WTC11 (cell line): ENCODE measurements around the gene LRRN1. TPM values are rescaled to one million over a fixed set of nuclear protein-coding genes. Genes with fewer than 3 reads are reported as not detected.
"Not testable (repeated sequence)": the region's sequence is repeated elsewhere in the genome, so short reads cannot be mapped to it uniquely, and the experiment has no call there.

Experiments used
- ATAC-seq: fragments of 200-7000 bp; cut with Tn5 transposase; 2 replicates; pipeline ENCODE4 v1.10.0; 2021; ENCODE audit warnings: mild to moderate bottlenecking, moderate library complexity
- CTCF ChIA-PET: fragments of 300-600 bp; sonication (Branson Sonifier 250); formaldehyde crosslinking; loops from one replicate; lab custom pipeline; 2021; ENCODE audit warnings: antibody characterized with exemption; lab: Charles Lee
- POLR2A ChIA-PET: fragments of 350-600 bp; sonication (Branson Sonifier 250); formaldehyde crosslinking; loops from one replicate; lab custom pipeline; 2021; ENCODE audit warnings: antibody characterized with exemption; lab: Charles Lee
- DNase-seq: peaks from one replicate; pipeline ENCODE4 v3.0.0; 2021; ENCODE audit warnings: low spot score
- H3K27ac Mint-ChIP-seq: 2 replicates; pipeline ENCODE4 v1.8.0; 2021; ENCODE audit warnings: mixed read lengths
- H3K27me3 Mint-ChIP-seq: 2 replicates; pipeline ENCODE4 v1.8.0; 2021; ENCODE audit warnings: low read depth, mild to moderate bottlenecking, moderate library complexity, mixed read lengths
- H3K36me3 Mint-ChIP-seq: 2 replicates; pipeline ENCODE4 v1.8.0; 2021; ENCODE audit warnings: mixed read lengths
- H3K4me1 Mint-ChIP-seq: 2 replicates; pipeline ENCODE4 v1.8.0; 2022; ENCODE audit warnings: mixed read lengths
- H3K4me3 Mint-ChIP-seq: 2 replicates; pipeline ENCODE4 v1.8.0; 2021; ENCODE audit warnings: mild to moderate bottlenecking, moderate library complexity, mixed read lengths
- H3K9me3 Mint-ChIP-seq: 2 replicates; pipeline ENCODE4 v1.8.0; 2021; ENCODE audit warnings: mixed read lengths
- ATF2 ChIP-seq: sonication (generic); formaldehyde crosslinking; IDR thresholded peaks from 2 replicates; pipeline ENCODE4 v1.8.1; 2022; ENCODE audit warnings: low read depth, missing genetic modification reagents, borderline replicate concordance
- ATF3 ChIP-seq: sonication (generic); formaldehyde crosslinking; conservative IDR thresholded peaks from 2 replicates; pipeline ENCODE4 v1.8.1; 2022; ENCODE audit warnings: mild to moderate bottlenecking, missing genetic modification reagents
- ELF4 ChIP-seq: sonication (generic); formaldehyde crosslinking; IDR thresholded peaks from 2 replicates; pipeline ENCODE4 v1.8.1; 2022; ENCODE audit warnings: low read depth, mild to moderate bottlenecking, moderate library complexity, missing genetic modification reagents
- FOXP1 ChIP-seq: sonication (generic); formaldehyde crosslinking; IDR thresholded peaks from 2 replicates; pipeline ENCODE4 v1.8.0; 2022; ENCODE audit warnings: missing genetic modification reagents, mild to moderate bottlenecking, moderate library complexity, borderline replicate concordance
- IRF2 ChIP-seq: sonication (generic); formaldehyde crosslinking; IDR thresholded peaks from 2 replicates; pipeline ENCODE4 v1.8.0; 2022; ENCODE audit warnings: low read depth, missing genetic modification reagents, borderline replicate concordance
- MYBL2 ChIP-seq: sonication (generic); formaldehyde crosslinking; IDR thresholded peaks from 2 replicates; pipeline ENCODE4 v1.8.1; 2023; ENCODE audit warnings: mild to moderate bottlenecking, moderate library complexity, missing genetic modification reagents
- NR1H2 ChIP-seq: sonication (generic); formaldehyde crosslinking; IDR thresholded peaks from 2 replicates; pipeline ENCODE4 v1.9.0; 2021; ENCODE audit warnings: mild to moderate bottlenecking, moderate library complexity, missing genetic modification reagents
- NR2C2 ChIP-seq: sonication (generic); formaldehyde crosslinking; IDR thresholded peaks from 2 replicates; pipeline ENCODE4 v1.8.0; 2022; ENCODE audit warnings: mild to moderate bottlenecking, missing genetic modification reagents
- PRDM15 ChIP-seq: sonication (generic); formaldehyde crosslinking; IDR thresholded peaks from 2 replicates; pipeline ENCODE4 v1.8.0; 2022; ENCODE audit warnings: missing genetic modification reagents
- SMAD3 ChIP-seq: sonication (generic); formaldehyde crosslinking; IDR thresholded peaks from 2 replicates; pipeline ENCODE4 v1.8.0; 2022; ENCODE audit warnings: missing genetic modification reagents, mild to moderate bottlenecking, borderline replicate concordance
- SMAD4 ChIP-seq: sonication (generic); formaldehyde crosslinking; IDR thresholded peaks from 2 replicates; pipeline ENCODE4 v1.8.0; 2022; ENCODE audit warnings: mild to moderate bottlenecking, missing genetic modification reagents
- TCF7 ChIP-seq: sonication (generic); formaldehyde crosslinking; IDR thresholded peaks from 2 replicates; pipeline ENCODE4 v1.8.0; 2022; ENCODE audit warnings: mild to moderate bottlenecking, low read depth, missing genetic modification reagents, moderate library complexity
- TEAD1 ChIP-seq: sonication (generic); formaldehyde crosslinking; IDR thresholded peaks from 2 replicates; pipeline ENCODE4 v1.8.0; 2022; ENCODE audit warnings: mild to moderate bottlenecking, missing genetic modification reagents
- ZNF121 ChIP-seq: sonication (generic); formaldehyde crosslinking; IDR thresholded peaks from 2 replicates; pipeline ENCODE4 v1.8.0; 2023; ENCODE audit warnings: missing genetic modification reagents
- ZNF263 ChIP-seq: sonication (generic); formaldehyde crosslinking; IDR thresholded peaks from 2 replicates; pipeline ENCODE4 v1.8.1; 2022; ENCODE audit warnings: low read depth, mild to moderate bottlenecking, moderate library complexity, missing genetic modification reagents
- ZNF281 ChIP-seq: sonication (generic); formaldehyde crosslinking; IDR thresholded peaks from 2 replicates; pipeline ENCODE4 v1.8.0; 2023; ENCODE audit warnings: mild to moderate bottlenecking, missing genetic modification reagents
- ZNF423 ChIP-seq: fragments of 250-450 bp; sonication (Bioruptor Pico); IDR thresholded peaks from 2 replicates; pipeline ENCODE4 v2.1.2; 2022; ENCODE audit warnings: mild to moderate bottlenecking, moderate library complexity
- ZNF512 ChIP-seq: sonication (generic); formaldehyde crosslinking; IDR thresholded peaks from 2 replicates; pipeline ENCODE4 v1.8.1; 2022; ENCODE audit warnings: missing genetic modification reagents, borderline replicate concordance
- ZNF532 ChIP-seq: fragments of 250-450 bp; sonication (Bioruptor Pico); IDR thresholded peaks from 2 replicates; pipeline ENCODE4 v1.9.0; 2021; ENCODE audit warnings: mild to moderate bottlenecking, borderline replicate concordance
- total RNA-seq: library from RNA; stranded (reverse); gene quantifications from 3 replicates; pipeline ENCODE4 v1.2.3, GENCODE V29; 2021

The LRRN1 gene
- total RNA-seq, 1 experiment from 2014 or later = 114 TPM

GRCh38 chr3:3827111-3827510 lies 27.9 kb downstream of the LRRN1 start:
- ChIA-PET CTCF (no interaction called here), POLR2A (no interaction called here)
- Mint-ChIP-seq H3K27ac (peak overlapping the region; percentile 50; the same call in 1 of the 2 replicates), H3K4me1 (peaks cover 22% of the 10 kb centered on the region), H3K36me3 (peaks cover 73% of the 10 kb centered on the region)
- no peak for DNase-seq
- no peak for ATAC-seq
- no peak for TF ChIP-seq NR1H2
- TF ChIP-seq ZNF512 (CRISPR knock-in tag) = no peak
- TF ChIP-seq ZNF281 = no peak
- no peak for TF ChIP-seq ZNF532 (CRISPR knock-in tag)
- no peak for TF ChIP-seq MYBL2 (CRISPR knock-in tag)
- TF ChIP-seq ATF3 (CRISPR knock-in tag) = no peak
- TF ChIP-seq ZNF263 (CRISPR knock-in tag) = no peak
- no peak for TF ChIP-seq PRDM15 (CRISPR knock-in tag)
- TF ChIP-seq FOXP1 (CRISPR knock-in tag) = no peak
- TF ChIP-seq TEAD1 (CRISPR knock-in tag) = no peak
- TF ChIP-seq TCF7 = no peak
- TF ChIP-seq NR2C2 (CRISPR knock-in tag) = no peak
- TF ChIP-seq SMAD3 (CRISPR knock-in tag) = no peak
- TF ChIP-seq IRF2 = no peak
- no peak for TF ChIP-seq ATF2 (CRISPR knock-in tag)
- no peak for TF ChIP-seq ZNF423
- no peak for TF ChIP-seq ELF4 (CRISPR knock-in tag)
- TF ChIP-seq SMAD4 (CRISPR knock-in tag) = no peak
- TF ChIP-seq ZNF121 = no peak
- TF ChIP-seq, all 79 proteins: peak for 0
- Mint-ChIP-seq H3K9me3 (peaks cover 14% of the 10 kb centered on the region), H3K4me3 (no peak overlapping the region), H3K27me3 (no peaks in the 10 kb centered on the region; the same call in 1 of the 2 replicates)

- H3K27ac Mint-ChIP-seq, CTCF ChIA-PET, ATAC-seq, DNase-seq, H3K4me3 Mint-ChIP-seq, H3K27me3 Mint-ChIP-seq, POLR2A ChIA-PET: not testable (repeated sequence)
- peaks cover 27% of the 10 kb centered on the region for H3K9me3 Mint-ChIP-seq
- peaks cover 18% of the 10 kb centered on the region for H3K4me1 Mint-ChIP-seq
- H3K36me3 Mint-ChIP-seq = peaks cover 74% of the 10 kb centered on the region
Measured at GRCh38 chr3:3828417-3828816, 29.2 kb downstream of the LRRN1 start.
